Activated CD4-positive, alpha-beta T cell treated with anti-CD3 and anti-CD28 coated beads, Interleukin-2, amount 50 U/mL, for 4 hours (primary cell): ENCODE measurements around the gene TCOF1.

Experiments
- DNase-seq, 2 experiments: peaks; one replicate each; pipeline ENCODE4 v3.0.0-alpha.2; 2020

Gene TCOF1

GRCh38 chr5:150357326-150358260 lies at the start of gene TCOF1:
TSS of gene TCOF1 (plus strand) at chr5:150357697. CDS start at chr5:150357747, 50 bp downstream.
- DNase-seq = peak; percentile 94

GRCh38 chr5:150309101-150309885 lies 48.2 kb upstream of the TCOF1 start:
- DNase-seq = no peak

GRCh38 chr5:150309886-150310239 lies 47.6 kb upstream of the TCOF1 start:
- no peak for DNase-seq

GRCh38 chr5:150310246-150310645 lies 47.3 kb upstream of the TCOF1 start:
- DNase-seq = no peak

GRCh38 chr5:150311015-150311692 lies 46.3 kb upstream of the TCOF1 start:
- DNase-seq = no peak

GRCh38 chr5:150312518-150312917 lies 45.0 kb upstream of the TCOF1 start:
- DNase-seq = no peak

- no peak for DNase-seq
Observed at GRCh38 chr5:150313501-150313900, 44.0 kb upstream of the TCOF1 start.

- DNase-seq = no peak
Observed at GRCh38 chr5:150313921-150314716, 43.4 kb upstream of the TCOF1 start.

GRCh38 chr5:150315245-150315644 lies 42.3 kb upstream of the TCOF1 start:
- no peak for DNase-seq

- DNase-seq = no peak
Observed at GRCh38 chr5:150316320-150316719, 41.2 kb upstream of the TCOF1 start.

GRCh38 chr5:150317048-150318003 lies 40.2 kb upstream of the TCOF1 start:
- no peak for DNase-seq

- DNase-seq = no peak
Observed at GRCh38 chr5:150318613-150319483, 38.6 kb upstream of the TCOF1 start.

GRCh38 chr5:150319484-150319790 lies 38.1 kb upstream of the TCOF1 start:
- DNase-seq = no peak

- DNase-seq = no peak
Observed at GRCh38 chr5:150320044-150320613, 37.4 kb upstream of the TCOF1 start.

- no peak for DNase-seq
Observed at GRCh38 chr5:150321211-150321610, 36.3 kb upstream of the TCOF1 start.

GRCh38 chr5:150321784-150322183 lies 35.7 kb upstream of the TCOF1 start:
- no peak for DNase-seq

GRCh38 chr5:150322202-150322601 lies 35.3 kb upstream of the TCOF1 start:
- no peak for DNase-seq

GRCh38 chr5:150323092-150323491 lies 34.4 kb upstream of the TCOF1 start:
- DNase-seq = no peak

GRCh38 chr5:150323819-150324218 lies 33.7 kb upstream of the TCOF1 start:
- no peak for DNase-seq

- no peak for DNase-seq
Observed at GRCh38 chr5:150325426-150325825, 32.1 kb upstream of the TCOF1 start.
